IMR-90 (cell line): ENCODE results near the gene ARMC3. TPM values are rescaled to one million over a fixed set of nuclear protein-coding genes. Genes with fewer than 3 reads are reported as not detected.

Source experiments
- ATAC-seq: fragments of 200-7000 bp; cut with Tn5 transposase; 2 replicates; pipeline ENCODE4 v1.9.1; 2020; ENCODE audit warnings: low read depth, mild to moderate bottlenecking, moderate library complexity
- BruUV-seq: library from RNA; stranded (reverse); fragments of 400-500 nt; replicated peaks from 2 replicates; lab custom pipeline; 2021; lab: Mats Ljungman, UMichigan
- CTCF ChIA-PET: fragments of 300-600 bp; formaldehyde crosslinking; extraction: SDS; loops from one replicate; lab custom pipeline; 2021; ENCODE audit warnings: antibody characterized with exemption; lab: Yijun Ruan, JAX
- POLR2A ChIA-PET: fragments of 300-600 bp; sonication (Branson Sonifier 250); formaldehyde crosslinking; loops from one replicate; lab custom pipeline; 2022; ENCODE audit warnings: antibody characterized with exemption; ENCODE audit not compliant: unreplicated experiment; lab: Charles Lee
- DNase-seq: peaks from one replicate; pipeline ENCODE4 v3.0.0; 2013
- H2AFZ ChIP-seq: replicated peaks from 2 replicates; pipeline ENCODE3; 2013; ENCODE audit warnings: low read length, mild to moderate bottlenecking; ENCODE audit not compliant: poor library complexity
- H2AK5ac ChIP-seq: 2 replicates; pipeline ENCODE4 v1.6.1; 2013; ENCODE audit warnings: low read depth, low read length, inconsistent platforms
- H2AK9ac ChIP-seq: replicated peaks from 2 replicates; pipeline ENCODE3; 2013; ENCODE audit warnings: mild to moderate bottlenecking, low read depth, low read length, moderate library complexity; ENCODE audit not compliant: poor library complexity
- H2BK120ac ChIP-seq: 2 replicates; pipeline ENCODE4 v1.6.1; 2013; ENCODE audit warnings: low read depth, low read length, inconsistent platforms
- H2BK15ac ChIP-seq: 3 replicates; pipeline ENCODE4 v1.6.1; 2013; ENCODE audit warnings: low read depth, low read length, inconsistent platforms
- H2BK20ac ChIP-seq: 2 replicates; pipeline ENCODE4 v1.6.1; 2013; ENCODE audit warnings: low read depth, mild to moderate bottlenecking, inconsistent platforms, low read length, moderate library complexity
- H2BK5ac ChIP-seq: 2 replicates; pipeline ENCODE4 v1.6.1; 2013; ENCODE audit warnings: mild to moderate bottlenecking, low read depth, low read length, inconsistent platforms; ENCODE audit not compliant: poor library complexity, severe bottlenecking
- H3K14ac ChIP-seq: replicated peaks from 2 replicates; pipeline ENCODE4 v1.6.1; 2013; ENCODE audit warnings: low read depth, low read length, inconsistent platforms
- H3K18ac ChIP-seq: 2 replicates; pipeline ENCODE4 v1.6.1; 2013; ENCODE audit warnings: low read depth, low read length, control low read depth
- H3K23ac ChIP-seq: 2 replicates; pipeline ENCODE4 v1.6.1; 2013; ENCODE audit warnings: low read depth, low read length, inconsistent platforms
- H3K27ac ChIP-seq: 2 replicates; pipeline ENCODE4 v1.5.1; 2013; ENCODE audit warnings: mild to moderate bottlenecking, control low read depth, low read length; ENCODE audit not compliant: insufficient read depth
- H3K27me3 ChIP-seq: 2 replicates; pipeline ENCODE4 v1.6.1; 2013; ENCODE audit warnings: low read length; ENCODE audit not compliant: control insufficient read depth, insufficient read depth
- H3K36me3 ChIP-seq: 2 replicates; pipeline ENCODE4 v1.6.1; 2013; ENCODE audit warnings: low read length, mixed read lengths; ENCODE audit not compliant: control insufficient read depth, insufficient read depth
- H3K4ac ChIP-seq: 2 replicates; pipeline ENCODE4 v1.6.1; 2013; ENCODE audit warnings: low read depth, low read length, inconsistent platforms
- H3K4me1 ChIP-seq: 2 replicates; pipeline ENCODE4 v1.6.1; 2013; ENCODE audit warnings: low read length, mixed read lengths; ENCODE audit not compliant: control insufficient read depth, insufficient read depth
- H3K4me2 ChIP-seq: 2 replicates; pipeline ENCODE4 v1.6.1; 2013; ENCODE audit warnings: low read depth, mild to moderate bottlenecking, control low read depth, low read length, moderate library complexity
- H3K4me3 ChIP-seq: 2 replicates; pipeline ENCODE4 v1.5.1; 2013; ENCODE audit warnings: low read depth, mild to moderate bottlenecking, control low read depth, low read length, moderate library complexity; ENCODE audit not compliant: insufficient read depth
- H3K56ac ChIP-seq: 2 replicates; pipeline ENCODE4 v1.6.1; 2013; ENCODE audit warnings: low read length, inconsistent platforms; ENCODE audit not compliant: insufficient read depth; ENCODE audit errors: extremely low read depth
- H3K79me1 ChIP-seq, 2 experiments: 2 replicates each; pipeline ENCODE4 v1.6.1; 2013; ENCODE audit warnings: low read length in 2 of 2, inconsistent platforms in 1 of 2, low read depth in 1 of 2
- H3K9ac ChIP-seq: 2 replicates; pipeline ENCODE4 v1.6.1; 2013; ENCODE audit warnings: low read depth, low read length, control low read depth
- H3K9me1 ChIP-seq: 2 replicates; pipeline ENCODE4 v1.6.1; 2013; ENCODE audit warnings: low read length, inconsistent platforms; ENCODE audit not compliant: insufficient read depth
- H3K9me3 ChIP-seq: 2 replicates; pipeline ENCODE4 v1.6.1; 2013; ENCODE audit warnings: low read length; ENCODE audit not compliant: control insufficient read depth, insufficient read depth
- H4K20me1 ChIP-seq: 2 replicates; pipeline ENCODE4 v1.6.1; 2013; ENCODE audit warnings: low read length, inconsistent platforms; ENCODE audit not compliant: insufficient read depth
- H4K5ac ChIP-seq: 2 replicates; pipeline ENCODE4 v1.6.1; 2013; ENCODE audit warnings: mild to moderate bottlenecking, low read depth, low read length, control low read depth
- H4K8ac ChIP-seq, 2 experiments: 2 replicates each; pipeline ENCODE4 v1.6.1; 2013; ENCODE audit warnings: low read depth in 2 of 2, low read length in 2 of 2, control low read depth in 1 of 2, inconsistent platforms in 1 of 2
- H4K91ac ChIP-seq: 2 replicates; pipeline ENCODE4 v1.6.1; 2013; ENCODE audit warnings: low read depth, low read length, inconsistent platforms; ENCODE audit not compliant: insufficient read depth
- BHLHE40 ChIP-seq: fragments of 150-350 bp; IDR thresholded peaks from 2 replicates; pipeline ENCODE4 v1.6.1; 2016; ENCODE audit warnings: mild to moderate bottlenecking, low read depth, low read length
- CEBPB ChIP-seq: IDR thresholded peaks from 2 replicates; pipeline ENCODE4 v1.6.1; 2012; ENCODE audit warnings: low read depth, low read length, improper control_type of control experiment
- CHD1 ChIP-seq: IDR thresholded peaks from 2 replicates; pipeline ENCODE4 v1.6.1; 2012; ENCODE audit warnings: low read depth, low read length, improper control_type of control experiment
- ELK1 ChIP-seq: fragments of 150-350 bp; IDR thresholded peaks from 2 replicates; pipeline ENCODE4 v1.6.1; 2016; ENCODE audit warnings: low read depth, mild to moderate bottlenecking, low read length, moderate library complexity, borderline replicate concordance
- MAFK ChIP-seq: IDR thresholded peaks from 2 replicates; pipeline ENCODE4 v1.6.1; 2012; ENCODE audit warnings: low read depth, low read length, improper control_type of control experiment
- NFE2L2 ChIP-seq: fragments of 150-350 bp; IDR thresholded peaks from 2 replicates; pipeline ENCODE4 v1.6.1; 2016; ENCODE audit warnings: low read depth, mild to moderate bottlenecking, low read length
- POLR2A ChIP-seq: IDR thresholded peaks from 2 replicates; pipeline ENCODE4 v1.6.1; 2012; ENCODE audit warnings: mild to moderate bottlenecking, low read depth, low read length
- RFX5 ChIP-seq: IDR thresholded peaks from 2 replicates; pipeline ENCODE4 v1.8.0; 2012; ENCODE audit warnings: low read depth, mild to moderate bottlenecking, low read length, moderate library complexity
- USF2 ChIP-seq: fragments of 150-350 bp; IDR thresholded peaks from 2 replicates; pipeline ENCODE4 v1.6.1; 2017; ENCODE audit warnings: mild to moderate bottlenecking, antibody characterized with exemption, low read length, low read depth
- WGBS, 2 experiments: methylation state at CpG; one replicate each; pipeline versions ENCODE4 v1.1.5 to v1.1.7; 2013; ENCODE audit warnings: missing lambda C conversion rate in 2 of 2; ENCODE audit not compliant: insufficient read length in 1 of 2; ENCODE audit errors: extremely low coverage in 2 of 2; 5-methylcytosine and 5-hydroxymethylcytosine counted together
- dilution Hi-C: fragments of 300-500 bp; cut with HindIII; formaldehyde crosslinking; loops from one replicate; pipeline ENCODE4 v1.14.3; 2018; ENCODE audit warnings: low sequenced_read_pairs; ENCODE audit not compliant: unreplicated experiment
- in situ Hi-C: fragments of 300-500 bp; cut with MboI; formaldehyde crosslinking; loops from 3 replicates; pipeline ENCODE4 v1.14.3; 2019; ENCODE audit warnings: low sequenced_read_pairs, inconsistent platforms, mixed read lengths
- intact Hi-C: fragments of 100-400 bp; cut with micrococcal nuclease; formaldehyde crosslinking; loops from 2 replicates; pipeline ENCODE4 v1.10.0; 2022
- polyA plus RNA-seq, 3 experiments: library from polyadenylated mRNA; depleted of rRNA; stranded (reverse); fragments of >200 nt; gene quantifications; 2 replicates each; pipeline ENCODE4 v1.2.3, GENCODE V29; 2012; ENCODE audit warnings: low replicate concordance in 1 of 3
- total RNA-seq: library from RNA; depleted of rRNA; stranded (reverse); fragments of >200 nt; gene quantifications from 2 replicates; pipeline ENCODE4 v1.2.3, GENCODE V29; 2012

Gene ARMC3
- total and polyA plus RNA-seq, 2 of the 4 experiments (the other 2 are of a cell fraction): not detected

GRCh38 chr10:23080262-23080661, 152.4 kb downstream of the ARMC3 start:
- H4K20me1 ChIP-seq: no peaks in the 10 kb centered on the region
- intact Hi-C loops: no loop called here
- H3K4ac ChIP-seq: no peak overlapping the region
- no peaks in the 10 kb centered on the region for H3K36me3 ChIP-seq
- no peaks in the 10 kb centered on the region for H3K4me1 ChIP-seq
- H2AK9ac ChIP-seq: no peak overlapping the region
- no peak overlapping the region for H3K9ac ChIP-seq
- ChIA-PET CTCF (interaction anchor here (0.6 to 1.0 kb wide), 3 partner anchors 17 to 306 kb away, joined by 3 to 4 read pairs (median 3); no protein-coding TSS in a partner anchor), POLR2A (no interaction called here)
- in situ Hi-C loops: no loop called here
- no peak overlapping the region for H3K27ac ChIP-seq
- no peak overlapping the region for H3K23ac ChIP-seq
- H3K56ac ChIP-seq: no peak overlapping the region
- H3K18ac ChIP-seq: no peak overlapping the region
- H2BK20ac ChIP-seq: no peak overlapping the region
- no peak overlapping the region for H2BK15ac ChIP-seq
- no peak for TF ChIP-seq CHD1
- no peak for TF ChIP-seq MAFK
- no peak for TF ChIP-seq NFE2L2
- no peak for TF ChIP-seq RFX5
- TF ChIP-seq CEBPB: no peak
- TF ChIP-seq USF2: no peak
- TF ChIP-seq POLR2A: no peak
- no peak for TF ChIP-seq ELK1
- no peak for TF ChIP-seq BHLHE40
- no peak overlapping the region for H4K5ac ChIP-seq
- H2AK5ac ChIP-seq: no peak overlapping the region
- DNase-seq (no peak), ATAC-seq (no peak)
- no CpG with 5 or more reads among the region's 7 CpGs for WGBS, 2 experiments
- no peak overlapping the region for H4K8ac ChIP-seq
- H4K91ac ChIP-seq: no peak overlapping the region
- H3K4me3 ChIP-seq: no peak overlapping the region
- H2BK120ac ChIP-seq: no peak overlapping the region
- no peak overlapping the region for H2BK5ac ChIP-seq
- no peak overlapping the region for H3K14ac ChIP-seq
- H3K27me3 ChIP-seq: peaks cover 8% of the 10 kb centered on the region
- no TSS peak for BruUV-seq
- H3K4me2 ChIP-seq: no peak overlapping the region
- no peaks in the 10 kb centered on the region for H3K79me1 ChIP-seq
- dilution Hi-C loops: no loop called here
- no peaks in the 10 kb centered on the region for H3K9me3 ChIP-seq
- H2AFZ ChIP-seq: no peak overlapping the region
- no peaks in the 10 kb centered on the region for H3K9me1 ChIP-seq
